H1 (cell line): ENCODE data around the gene CDK19. TPM values are rescaled to one million over a fixed set of nuclear protein-coding genes. Genes with fewer than 3 reads are reported as not detected.

Source experiments
- BCL11A ChIP-seq, 2 experiments: IDR thresholded peaks; one replicate each; pipeline ENCODE4 v1.6.1; 2011; ENCODE audit warnings: low read depth in 2 of 2, low read length in 2 of 2, mild to moderate bottlenecking in 2 of 2
- CBX5 ChIP-seq: fragments of 300-800, 300-1000 bp; sonication (generic); IDR thresholded peaks from 2 replicates; pipeline ENCODE4 v1.7.1; 2016; ENCODE audit warnings: antibody characterized with exemption, low read length, low read depth
- CBX8 ChIP-seq: fragments of 300-800, 300-1000 bp; sonication (generic); IDR thresholded peaks from 2 replicates; pipeline ENCODE4 v1.7.1; 2016; ENCODE audit warnings: low read depth, low read length, borderline replicate concordance
- CHD7 ChIP-seq: fragments of 300-600 bp; sonication (generic); IDR thresholded peaks from 2 replicates; pipeline ENCODE4 v1.7.1; 2012; ENCODE audit warnings: low read length, moderate library complexity, mild to moderate bottlenecking, inconsistent platforms; ENCODE audit not compliant: insufficient replicate concordance
- E2F6 ChIP-seq: IDR thresholded peaks from 2 replicates; pipeline ENCODE4 v1.6.1; 2012; ENCODE audit warnings: inconsistent platforms
- HDAC2 ChIP-seq, 2 experiments: fragments of 300-600 bp in 1 of 2; sonication (generic) in 1 of 2; IDR thresholded peaks; 2 replicates each; pipeline ENCODE4 v1.6.1; 2011 to 2012; ENCODE audit warnings: low read depth in 2 of 2, low read length in 2 of 2, mild to moderate bottlenecking in 2 of 2, moderate library complexity in 2 of 2, borderline replicate concordance in 1 of 2, inconsistent platforms in 1 of 2
- JUND ChIP-seq: IDR thresholded peaks from 2 replicates; pipeline ENCODE4 v1.6.1; 2011; ENCODE audit warnings: mild to moderate bottlenecking, improper control_type of control experiment, low read length
- KDM1A ChIP-seq: fragments of 200-600, 300-600 bp; sonication (generic); IDR thresholded peaks from 2 replicates; pipeline ENCODE4 v1.7.1; 2016; ENCODE audit warnings: mild to moderate bottlenecking, low read length, borderline replicate concordance
- MAFK ChIP-seq: IDR thresholded peaks from 2 replicates; pipeline ENCODE4 v1.6.1; 2012; ENCODE audit warnings: low read depth, mild to moderate bottlenecking, improper control_type of control experiment, low read length
- MAX ChIP-seq: IDR thresholded peaks from 2 replicates; pipeline ENCODE4 v1.6.1; 2012; ENCODE audit warnings: inconsistent platforms
- SIRT6 ChIP-seq: IDR thresholded peaks from one replicate; pipeline ENCODE4 v1.7.1; 2012; ENCODE audit warnings: low read length, inconsistent platforms
- polyA plus RNA-seq, 7 experiments: library from polyadenylated mRNA; depleted of rRNA in 3 of 7; stranded (reverse) in 5 of 7; unstranded in 2 of 7; fragments of >200 nt in 5 of 7; fragments of 200-250 nt in 2 of 7; gene quantifications; 1 replicate in 5 of 7; 2 replicates in 1 of 7; 4 replicates in 1 of 7; pipeline versions ENCODE4 v1.2.1 to v1.2.3, GENCODE V29; 2011 to 2013; ENCODE audit warnings: missing spikeins in 2 of 7, mixed read lengths in 2 of 7
- total RNA-seq: library from RNA; stranded (reverse); fragmentation: NEBNext Ultra II Directional; extraction: Animal tissue kit (Norgen Biotek cat#: 25700); gene quantifications from 2 replicates; pipeline ENCODE4 v1.2.1, GENCODE V29; 2021

The CDK19 gene
- total and polyA plus RNA-seq, 2 of the 8 experiments (the other 6 are each of a cell fraction or from before 2014, with no cell fraction given), result 4.9 to 12.6 TPM

- TF ChIP-seq CHD7, result no peak
- TF ChIP-seq CBX8, result no peak
- TF ChIP-seq E2F6, result no peak
- TF ChIP-seq BCL11A (IDR thresholded peaks at IDR 0.05; ENCODE audit: low read depth in 2 of 2, low read length in 2 of 2), result no peak
- TF ChIP-seq JUND, result no peak
- TF ChIP-seq CBX5, result no peak
- TF ChIP-seq HDAC2 (IDR thresholded peaks at IDR 0.05; ENCODE audit: borderline replicate concordance in 1 of 2, low read depth in 2 of 2, low read length in 2 of 2), result no peak
- no peak for TF ChIP-seq KDM1A
- TF ChIP-seq SIRT6, result no peak
- no peak for TF ChIP-seq MAFK
- no peak for TF ChIP-seq MAX
These were observed 221.6 kb downstream of the CDK19 start (continued) for GRCh38 chr6:110593637-110594036.
